Fibroblast of the aortic adventitia (primary cell): ENCODE results near the gene GGA1. TPM values are rescaled to one million over a fixed set of nuclear protein-coding genes. Genes with fewer than 3 reads are reported as not detected.
"Not testable (repeated sequence)": the region's sequence is repeated elsewhere in the genome, so short reads cannot be mapped to it uniquely, and the experiment has no call there.

ENCODE experiments used
- DNase-seq: peaks from one replicate; pipeline ENCODE4 v3.0.0-alpha.2; 2010; ENCODE audit warnings: low read depth
- H3K4me3 ChIP-seq: 2 replicates; pipeline ENCODE4 v1.5.1; 2011; ENCODE audit warnings: low read depth, mild to moderate bottlenecking, control low read depth, low read length, moderate library complexity
- total RNA-seq: library from RNA; depleted of rRNA; stranded (reverse); fragments of >200 nt; gene quantifications from 2 replicates; pipeline ENCODE4 v1.2.3, GENCODE V29; 2012; ENCODE audit warnings: low replicate concordance
- TF ChIP-seq, protein P1 (sequence below): IDR thresholded peaks from 2 replicates; pipeline ENCODE4 v1.5.1; 2011; ENCODE audit warnings: mild to moderate bottlenecking, low read length, control low read depth, inconsistent platforms; ENCODE audit not compliant: insufficient read depth

Gene GGA1
- total RNA-seq, 1 donor: 35.0 TPM

DNA sequence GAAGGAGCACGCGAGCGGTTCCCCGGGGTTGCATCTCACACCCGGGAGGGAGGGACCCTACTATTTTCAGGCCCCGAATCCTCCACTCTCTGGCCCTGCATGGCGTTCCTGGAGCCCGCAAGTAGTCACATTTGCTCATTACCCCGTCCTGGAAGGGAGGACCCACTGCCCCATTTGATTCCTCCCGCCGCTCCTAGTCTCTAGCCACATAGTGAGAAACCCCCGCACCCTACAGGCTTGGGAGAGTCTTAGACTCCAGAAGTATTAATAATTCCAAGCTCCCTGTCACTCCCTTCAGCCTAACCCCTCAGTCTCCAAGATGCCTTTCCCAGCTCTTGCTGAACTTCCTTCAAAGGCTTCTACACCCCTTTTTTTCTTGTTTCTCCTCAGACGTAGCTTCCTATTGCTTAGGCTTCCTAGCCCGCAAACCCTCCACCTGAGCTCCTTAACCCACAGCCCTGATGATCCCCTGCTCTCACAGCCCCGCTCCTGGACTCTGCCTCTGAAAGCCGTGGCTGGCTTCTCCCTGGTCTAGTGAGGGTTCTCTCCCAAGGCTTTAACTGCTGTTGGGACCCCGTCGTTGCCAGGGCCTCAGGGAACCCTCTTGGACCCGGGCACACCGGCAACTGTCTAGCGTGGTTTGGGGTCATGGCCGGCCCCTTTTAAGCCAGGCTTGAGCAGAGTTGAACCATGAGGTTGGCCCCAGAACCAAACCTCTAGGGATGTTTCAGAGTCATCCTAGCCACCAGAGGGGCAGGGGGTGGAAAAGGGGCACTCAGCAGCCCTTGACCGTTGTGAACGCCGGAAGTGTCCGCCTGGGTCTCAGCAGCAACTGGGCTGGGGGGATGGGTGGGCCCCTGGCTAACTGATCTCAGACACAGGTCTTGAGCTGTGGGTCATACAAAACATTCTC lies 862 bp downstream of the GGA1 start:
- TF ChIP-seq, protein P1, sequence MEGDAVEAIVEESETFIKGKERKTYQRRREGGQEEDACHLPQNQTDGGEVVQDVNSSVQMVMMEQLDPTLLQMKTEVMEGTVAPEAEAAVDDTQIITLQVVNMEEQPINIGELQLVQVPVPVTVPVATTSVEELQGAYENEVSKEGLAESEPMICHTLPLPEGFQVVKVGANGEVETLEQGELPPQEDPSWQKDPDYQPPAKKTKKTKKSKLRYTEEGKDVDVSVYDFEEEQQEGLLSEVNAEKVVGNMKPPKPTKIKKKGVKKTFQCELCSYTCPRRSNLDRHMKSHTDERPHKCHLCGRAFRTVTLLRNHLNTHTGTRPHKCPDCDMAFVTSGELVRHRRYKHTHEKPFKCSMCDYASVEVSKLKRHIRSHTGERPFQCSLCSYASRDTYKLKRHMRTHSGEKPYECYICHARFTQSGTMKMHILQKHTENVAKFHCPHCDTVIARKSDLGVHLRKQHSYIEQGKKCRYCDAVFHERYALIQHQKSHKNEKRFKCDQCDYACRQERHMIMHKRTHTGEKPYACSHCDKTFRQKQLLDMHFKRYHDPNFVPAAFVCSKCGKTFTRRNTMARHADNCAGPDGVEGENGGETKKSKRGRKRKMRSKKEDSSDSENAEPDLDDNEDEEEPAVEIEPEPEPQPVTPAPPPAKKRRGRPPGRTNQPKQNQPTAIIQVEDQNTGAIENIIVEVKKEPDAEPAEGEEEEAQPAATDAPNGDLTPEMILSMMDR: no peak
- peak overlapping the region; percentile 85 for H3K4me3 ChIP-seq
- DNase-seq: peak; percentile 20

GRCh38 chr22:37610153-37610475 lies 1.5 kb downstream of the GGA1 start:
- not testable (repeated sequence) for DNase-seq
- peak overlapping the region; percentile 85 for H3K4me3 ChIP-seq

- DNase-seq: no peak
- TF ChIP-seq, protein P1: no peak
- H3K4me3 ChIP-seq: peak overlapping the region; percentile 6
Observed at GRCh38 chr22:37610480-37611129, 2.0 kb downstream of the GGA1 start.

DNA sequence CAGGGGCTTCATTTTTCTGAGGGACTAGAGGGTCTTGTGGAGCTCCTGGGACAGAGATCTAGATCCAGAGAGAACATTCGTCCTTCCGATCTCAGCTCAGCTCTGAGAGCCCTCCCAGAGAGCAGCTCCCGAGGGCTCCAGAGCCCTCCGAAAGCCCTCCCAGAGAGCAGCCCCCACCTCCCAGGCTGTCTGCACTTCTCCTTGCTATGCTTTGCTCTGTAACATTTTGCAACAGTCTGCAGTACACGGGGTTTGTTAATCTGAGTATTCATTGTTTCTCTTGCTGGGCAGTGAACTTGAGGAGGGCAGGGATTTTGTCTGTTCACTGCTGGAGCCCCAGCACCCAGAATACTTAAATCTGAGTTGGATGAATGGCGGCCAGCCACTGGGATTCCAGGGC lies 2.6 kb downstream of the GGA1 start:
- H3K4me3 ChIP-seq: no peak overlapping the region
- no peak for DNase-seq
- TF ChIP-seq, protein P1: no peak

- no peak for DNase-seq
- TF ChIP-seq, protein P1: no peak
- H3K4me3 ChIP-seq: no peak overlapping the region
Observed at GRCh38 chr22:37616201-37617083, 7.8 kb downstream of the GGA1 start.

DNA sequence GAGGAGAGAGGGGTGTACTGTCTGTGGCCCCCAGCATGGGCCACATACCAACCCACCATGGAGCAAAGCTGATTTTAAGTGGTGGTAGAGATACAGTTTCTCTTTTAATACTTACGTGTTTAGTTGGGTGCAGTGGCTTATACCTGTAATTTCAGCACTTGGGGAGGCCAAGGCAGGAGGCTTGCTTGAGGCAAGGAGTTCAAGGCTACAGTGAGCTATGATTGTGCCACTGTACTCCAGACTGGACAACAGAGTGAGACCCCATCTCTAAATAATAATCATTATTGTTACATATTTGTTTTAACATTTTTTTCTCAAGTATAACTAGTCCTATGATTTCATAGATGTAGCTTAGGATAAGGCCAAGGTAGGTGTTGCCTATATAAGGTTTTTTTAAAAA lies 8.8 kb downstream of the GGA1 start:
- no peak for DNase-seq

More for the DNA sequence above, 8.8 kb downstream of the GGA1 start:
- no peak overlapping the region for H3K4me3 ChIP-seq
- TF ChIP-seq, protein P1: no peak
